Measurements from ENCODE around the gene CCDC63. TPM values are rescaled to one million over a fixed set of nuclear protein-coding genes. Genes with fewer than 3 reads are reported as not detected.

Gene CCDC63
- total RNA-seq, 1 donor from 2014 or later: not detected

GRCh38 chr12:110913119-110914056 is 66.6 kb downstream of the CCDC63 start:
- ATAC-seq: no peak
- DNase-seq: peak; percentile 11

GRCh38 chr12:110916295-110916875 is 69.6 kb downstream of the CCDC63 start:
- intact Hi-C loops (cut with micrococcal nuclease): no loop called here
- ATAC-seq (no peak), DNase-seq (no peak)

More at GRCh38 chr12:110913119-110914056, 66.6 kb downstream of the CCDC63 start:
- intact Hi-C loops (cut with micrococcal nuclease): no loop called here

DNA sequence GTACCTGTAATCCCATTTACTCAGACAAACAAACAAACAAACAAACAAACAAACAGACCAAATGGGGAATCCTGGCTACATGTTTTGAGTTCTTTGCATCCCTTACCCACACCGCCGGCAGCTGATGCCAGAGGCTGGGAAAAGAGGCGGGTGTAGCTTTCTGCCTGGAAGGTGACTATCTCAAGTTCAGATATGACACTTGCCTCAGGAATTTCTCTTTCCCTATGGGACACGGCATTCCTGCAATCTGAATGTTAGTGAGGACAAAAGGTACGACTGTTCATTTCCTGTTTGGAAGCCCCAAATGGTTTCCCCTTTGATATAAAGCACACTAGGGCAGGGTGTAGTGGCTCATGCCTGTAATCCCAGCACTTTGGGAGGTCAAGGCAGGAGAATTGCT is 70.7 kb downstream of the CCDC63 start:
- ATAC-seq (no peak), DNase-seq (no peak)
- intact Hi-C loops (cut with micrococcal nuclease): no loop called here

GRCh38 chr12:110917961-110918360 is 71.2 kb downstream of the CCDC63 start:
- intact Hi-C loops (cut with micrococcal nuclease): no loop called here
- DNase-seq (no peak), ATAC-seq (no peak)

GRCh38 chr12:110919720-110920119 is 72.9 kb downstream of the CCDC63 start:
- DNase-seq (no peak), ATAC-seq (peak; percentile 1)
- intact Hi-C loops (cut with micrococcal nuclease): no loop called here

GRCh38 chr12:110920324-110920910 is 73.6 kb downstream of the CCDC63 start, which contains the start of gene MYL2:
Gene MYL2, minus strand, starts transcription at chr12:110920579. Its CDS starts 50 bp downstream, at chr12:110920529.
- ATAC-seq (peak; percentile 89), DNase-seq (peak; percentile 83)
- intact Hi-C loops (cut with micrococcal nuclease): no loop called here

DNA sequence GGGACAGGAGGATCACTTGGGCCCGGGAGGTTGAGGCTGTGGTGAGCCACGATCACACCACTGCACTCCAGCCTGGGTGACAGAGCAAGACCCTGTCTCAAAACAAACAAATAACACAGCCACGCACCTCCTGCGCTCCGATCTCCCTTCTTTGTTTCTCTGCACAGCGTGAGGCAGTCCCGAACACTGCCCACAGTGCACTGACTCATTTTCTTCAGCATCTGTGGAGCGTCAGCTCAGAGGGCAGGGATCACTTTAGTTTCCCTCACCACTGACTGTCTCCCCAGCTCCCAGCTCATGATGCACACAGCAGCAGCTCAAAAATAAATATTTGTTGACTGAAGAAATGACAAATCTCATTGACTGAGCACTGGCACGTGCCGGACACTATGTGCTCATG is 74.5 kb downstream of the CCDC63 start:
- DNase-seq: no peak
- intact Hi-C loops (cut with micrococcal nuclease): no loop called here
- peak; percentile 14 for ATAC-seq

DNA sequence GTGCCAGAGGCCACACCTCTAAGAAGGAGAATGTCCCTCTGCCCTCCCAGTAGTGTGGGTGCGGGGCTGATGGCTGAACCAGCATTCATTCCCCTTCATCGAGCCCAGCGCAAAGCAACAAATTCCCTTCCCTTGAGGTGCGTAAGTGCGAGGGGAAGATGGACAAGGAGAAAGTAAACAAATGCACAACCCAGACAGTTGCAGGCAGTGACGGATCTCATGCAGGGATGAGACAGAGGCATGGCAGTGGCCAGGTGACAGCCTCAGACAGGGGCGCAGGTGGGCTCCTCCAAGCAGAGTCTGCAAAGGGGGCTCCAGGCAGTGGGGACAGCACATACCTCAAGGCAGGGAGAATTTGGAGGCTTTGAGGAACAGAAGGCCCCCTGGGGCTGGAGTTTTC is 75.9 kb downstream of the CCDC63 start:
- DNase-seq: no peak
- intact Hi-C loops (cut with micrococcal nuclease): no loop called here
- ATAC-seq: no peak

DNA sequence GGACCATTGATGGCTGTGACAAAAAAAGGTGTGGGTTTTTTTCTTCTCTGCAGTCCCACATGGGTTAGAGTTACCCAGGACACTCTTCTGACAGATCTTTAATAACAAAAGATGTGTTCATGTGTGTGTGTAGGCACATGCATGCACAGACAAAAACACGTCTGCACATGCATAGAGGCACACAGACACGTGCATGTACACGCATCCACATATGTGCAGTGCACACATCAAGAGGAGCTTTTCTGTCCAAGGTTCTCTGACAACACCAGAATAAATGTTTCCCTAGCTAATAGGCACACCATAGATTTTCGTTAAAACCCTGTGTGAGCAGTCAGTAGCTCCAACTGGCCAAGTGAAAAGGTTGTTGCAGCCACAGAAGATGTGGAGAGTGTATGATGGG is 76.4 kb downstream of the CCDC63 start:
- DNase-seq (no peak), ATAC-seq (no peak)
- intact Hi-C loops (cut with micrococcal nuclease): no loop called here

- DNase-seq (no peak), ATAC-seq (no peak)
- intact Hi-C loops (cut with micrococcal nuclease): no loop called here
These were observed 77.0 kb downstream of the CCDC63 start for GRCh38 chr12:110923692-110924334.

DNA sequence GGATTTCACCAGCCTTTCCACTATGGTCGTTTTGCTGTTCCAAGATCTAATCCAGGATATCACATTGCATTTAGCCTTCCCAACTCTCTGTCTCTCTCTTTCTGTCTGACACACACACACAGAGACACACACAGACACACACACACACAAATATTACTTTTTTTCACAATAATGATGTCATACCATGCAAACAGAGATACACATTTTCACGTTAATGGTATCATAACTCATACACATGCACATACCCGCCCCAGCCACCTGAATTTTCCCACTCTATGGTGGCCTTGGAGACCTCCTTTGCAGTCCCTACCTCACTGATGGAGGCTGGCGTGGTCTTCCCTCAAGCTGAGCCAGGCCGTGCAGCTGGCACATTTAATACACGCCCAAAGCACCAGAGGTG is 80.8 kb downstream of the CCDC63 start:
- ATAC-seq (no peak), DNase-seq (no peak)
- intact Hi-C loops (cut with micrococcal nuclease): no loop called here

DNA sequence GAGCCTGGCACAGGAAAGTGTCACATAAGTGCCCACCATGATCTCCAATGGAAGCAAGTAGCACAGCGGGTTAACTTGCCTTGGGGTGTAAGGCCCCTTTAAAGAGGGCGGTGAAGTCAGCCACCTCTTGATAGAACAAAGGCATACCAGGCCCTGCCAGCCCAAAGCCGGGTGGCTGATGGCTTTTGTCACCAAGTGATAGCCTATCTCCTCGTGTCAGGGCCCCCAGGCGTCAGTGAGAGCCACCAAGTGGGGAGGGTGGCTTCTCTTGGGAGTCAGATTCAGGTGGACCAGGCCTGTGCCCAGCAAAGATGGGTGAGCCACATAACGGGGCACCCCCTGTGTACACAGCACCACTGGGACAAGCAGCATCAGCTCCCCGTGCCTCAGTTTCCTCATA is 81.9 kb downstream of the CCDC63 start:
- DNase-seq (peak; percentile 88), ATAC-seq (peak; percentile 71)
- intact Hi-C loops (cut with micrococcal nuclease): no loop called here

GRCh38 chr12:110929818-110930217 is 83.0 kb downstream of the CCDC63 start:
- DNase-seq (no peak), ATAC-seq (no peak)
- intact Hi-C loops (cut with micrococcal nuclease): no loop called here

- ATAC-seq (no peak), DNase-seq (no peak)
- intact Hi-C loops (cut with micrococcal nuclease): no loop called here
These were observed 83.8 kb downstream of the CCDC63 start for GRCh38 chr12:110930348-110931314.

DNA sequence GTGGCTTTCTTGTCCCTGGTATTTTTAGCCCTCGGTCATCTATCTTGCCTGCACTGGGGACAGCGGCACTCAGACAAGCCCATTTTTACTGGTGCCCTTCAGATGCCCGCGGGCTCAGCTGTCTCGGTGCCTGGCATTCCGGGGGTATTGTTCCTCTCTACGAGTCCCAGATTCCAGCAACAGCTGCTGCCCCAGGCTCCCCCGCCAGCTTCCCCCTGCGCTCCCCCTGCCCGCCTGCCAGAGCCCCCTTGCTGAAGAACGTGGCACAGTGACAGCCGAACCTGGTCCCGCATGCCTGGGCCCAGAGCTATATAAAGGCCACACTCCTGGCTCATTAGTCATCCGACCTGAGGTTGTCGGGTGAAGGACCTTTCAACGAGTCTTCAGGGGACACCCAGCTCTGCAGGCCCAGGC is 84.5 kb downstream of the CCDC63 start:
- ATAC-seq: peak; percentile 80
- intact Hi-C loops (cut with micrococcal nuclease): no loop called here
- peak; percentile 90 for DNase-seq

DNA sequence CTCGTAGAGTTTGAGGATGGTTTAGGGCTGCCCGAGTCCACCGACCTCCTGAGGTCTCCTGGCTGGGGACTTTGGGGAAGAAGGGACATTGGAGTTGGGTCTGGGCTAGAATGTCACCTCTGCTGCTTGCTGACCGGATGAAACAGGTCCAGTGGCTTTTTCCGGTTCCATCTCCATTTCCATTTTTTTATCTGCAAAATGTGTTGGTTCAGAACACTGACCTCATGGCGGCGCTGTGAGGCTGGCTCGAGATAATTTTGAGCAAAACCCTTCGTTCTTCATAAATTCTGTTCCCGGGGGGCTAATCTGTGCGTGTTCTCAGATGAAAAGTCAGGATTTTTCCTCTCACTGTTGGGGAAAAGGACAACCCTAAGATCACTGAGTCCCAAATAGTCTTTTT is 85.3 kb downstream of the CCDC63 start:
- ATAC-seq: no peak
- no peak for DNase-seq
- intact Hi-C loops (cut with micrococcal nuclease): no loop called here

- intact Hi-C loops (cut with micrococcal nuclease): no loop called here
- ATAC-seq (no peak), DNase-seq (no peak)
These were observed 86.7 kb downstream of the CCDC63 start for GRCh38 chr12:110933326-110933974.

Data from left ventricle myocardium superior (tissue), 1 donor.